ENCODE results near the gene PVALEF. TPM values are rescaled to one million over a fixed set of nuclear protein-coding genes. Genes with fewer than 3 reads are reported as not detected.
"Not testable (repeated sequence)": the region's sequence is repeated elsewhere in the genome, so short reads cannot be mapped to it uniquely, and the experiment has no call there.

The PVALEF gene
- total RNA-seq, 1 donor from 2014 or later, result not detected

GRCh38 chr17:81221842-81222619 is 56.7 kb downstream of the PVALEF start:
- intact Hi-C loops (cut with micrococcal nuclease), result loop anchor here (10.0 kb wide), 1 partner anchor 187 kb away; the partner anchor contains the start of gene BAIAP2
- peaks cover 13% of the 10 kb centered on the region for H3K4me1 Mint-ChIP-seq (ENCODE audit: low read depth)

DNA sequence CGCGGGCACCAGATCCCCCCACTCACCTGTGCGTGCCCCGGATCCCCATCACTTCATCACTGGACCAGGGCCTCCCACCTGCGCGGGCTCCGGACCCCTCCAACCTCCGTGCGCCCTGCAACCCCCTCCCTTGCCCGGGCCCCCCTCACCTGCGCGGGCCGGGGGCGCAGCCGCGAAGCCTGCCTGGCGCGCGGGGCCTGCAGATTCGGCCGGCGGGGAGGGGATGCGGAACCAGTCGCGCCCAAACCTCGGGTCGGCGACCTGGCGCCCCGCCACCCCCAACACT is 57.3 kb downstream of the PVALEF start:
- intact Hi-C loops (cut with micrococcal nuclease), result loop anchor here (10.0 kb wide), 1 partner anchor 188 kb away; the partner anchor contains the start of gene BAIAP2
- no peaks in the 10 kb centered on the region for H3K9me3 Mint-ChIP-seq
- no peak overlapping the region for H3K27ac Mint-ChIP-seq
- peaks cover 1% of the 10 kb centered on the region for H3K36me3 Mint-ChIP-seq (ENCODE audit: low read depth)
- H3K4me3 Mint-ChIP-seq, result peak overlapping the region; percentile 79
- no peak for DNase-seq (ENCODE audit: low spot score)
- H3K27me3 Mint-ChIP-seq (ENCODE audit: insufficient read depth), result no peaks in the 10 kb centered on the region
- peaks cover 15% of the 10 kb centered on the region for H3K4me1 Mint-ChIP-seq (ENCODE audit: low read depth)

More at GRCh38 chr17:81221842-81222619, 56.7 kb downstream of the PVALEF start:
- no peaks in the 10 kb centered on the region for H3K9me3 Mint-ChIP-seq
- peak overlapping the region; percentile 68 for H3K4me3 Mint-ChIP-seq
- H3K27ac Mint-ChIP-seq, result no peak overlapping the region
- no peak for DNase-seq (ENCODE audit: low spot score)
- no peaks in the 10 kb centered on the region for H3K27me3 Mint-ChIP-seq (ENCODE audit: insufficient read depth)
- no peaks in the 10 kb centered on the region for H3K36me3 Mint-ChIP-seq (ENCODE audit: low read depth)

GRCh38 chr17:81222906-81223761 is 57.8 kb downstream of the PVALEF start, which contains the start of gene CEP131:
Gene CEP131 (minus strand): TSS chr17:81222965. CDS start chr17:81220056, 2,909 bp downstream.
- peak within 1 kb of the TSS; percentile 80 for H3K27ac Mint-ChIP-seq
- H3K27me3 Mint-ChIP-seq (ENCODE audit: insufficient read depth), result no peaks in the 10 kb centered on the region
- H3K9me3 Mint-ChIP-seq, result no peaks in the 10 kb centered on the region
- peak within 1 kb of the TSS; percentile 79 for H3K4me3 Mint-ChIP-seq
- H3K4me1 Mint-ChIP-seq (ENCODE audit: low read depth), result peaks cover 20% of the 10 kb centered on the region
- DNase-seq (ENCODE audit: low spot score), result peak; percentile 98
- intact Hi-C loops (cut with micrococcal nuclease), result loop anchor here (1.0 to 10.0 kb wide), 6 partner anchors 16 to 808 kb away; partner anchors contain the start of genes BAIAP2, ENDOV, NDUFAF8 and SLC38A10
- peaks cover 5% of the 10 kb centered on the region for H3K36me3 Mint-ChIP-seq (ENCODE audit: low read depth)

DNA sequence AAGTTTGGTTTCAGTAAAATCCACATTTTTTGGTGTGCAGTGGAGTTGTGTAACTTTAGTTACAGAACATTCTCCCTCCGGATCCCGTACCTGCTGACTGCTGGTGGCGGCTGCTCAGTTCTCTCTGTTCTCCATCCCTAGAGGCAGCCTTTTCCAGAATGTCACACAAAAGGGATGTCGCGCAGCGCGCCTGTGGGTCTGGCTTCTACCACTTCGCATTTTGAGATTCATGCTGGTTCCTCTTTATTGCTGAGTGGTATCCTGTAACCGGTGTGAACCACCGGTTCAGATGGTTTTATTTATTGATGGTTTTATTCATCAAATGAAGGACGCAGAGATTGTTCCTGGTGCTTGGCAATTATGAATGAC is 58.4 kb downstream of the PVALEF start:
- intact Hi-C loops (cut with micrococcal nuclease), result loop anchor here (1.0 to 10.0 kb wide), 6 partner anchors 16 to 808 kb away; partner anchors contain the start of genes BAIAP2, ENDOV, NDUFAF8 and SLC38A10
- H3K4me1 Mint-ChIP-seq (ENCODE audit: low read depth), result peaks cover 21% of the 10 kb centered on the region
- no peaks in the 10 kb centered on the region for H3K9me3 Mint-ChIP-seq
- H3K27ac Mint-ChIP-seq, result peak overlapping the region; percentile 80
- H3K36me3 Mint-ChIP-seq (ENCODE audit: low read depth), result peaks cover 9% of the 10 kb centered on the region
- peak overlapping the region; percentile 73 for H3K4me3 Mint-ChIP-seq
- no peaks in the 10 kb centered on the region for H3K27me3 Mint-ChIP-seq (ENCODE audit: insufficient read depth)
- no peak for DNase-seq (ENCODE audit: low spot score)

DNA sequence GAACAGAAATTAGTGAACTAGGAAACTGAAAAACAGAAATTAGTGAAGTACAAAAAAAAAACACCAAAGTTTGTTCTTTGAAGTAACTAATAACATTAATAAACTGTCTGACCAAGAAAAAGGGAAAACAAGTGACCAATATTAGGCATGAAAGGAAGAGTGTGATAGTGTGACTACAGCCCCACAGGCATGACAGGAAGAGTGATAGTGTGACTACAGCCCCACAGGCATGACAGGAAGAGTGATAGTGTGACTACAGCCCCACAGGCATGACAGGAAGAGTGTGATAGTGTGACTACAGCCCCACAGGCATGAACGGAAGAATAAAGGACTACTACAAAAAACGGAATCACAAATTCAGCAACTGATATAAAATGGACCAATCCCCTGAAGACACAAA is 62.3 kb downstream of the PVALEF start:
- H3K36me3 Mint-ChIP-seq (ENCODE audit: low read depth), result peaks cover 19% of the 10 kb centered on the region
- peaks cover 15% of the 10 kb centered on the region for H3K4me1 Mint-ChIP-seq (ENCODE audit: low read depth)
- H3K9me3 Mint-ChIP-seq; H3K27me3 Mint-ChIP-seq (ENCODE audit: insufficient read depth); H3K4me3 Mint-ChIP-seq; H3K27ac Mint-ChIP-seq; DNase-seq (ENCODE audit: low spot score): not testable (repeated sequence)
- intact Hi-C loops (cut with micrococcal nuclease), result loop anchor here (10.0 kb wide), 1 partner anchor 193 kb away; the partner anchor contains the start of gene BAIAP2

DNA sequence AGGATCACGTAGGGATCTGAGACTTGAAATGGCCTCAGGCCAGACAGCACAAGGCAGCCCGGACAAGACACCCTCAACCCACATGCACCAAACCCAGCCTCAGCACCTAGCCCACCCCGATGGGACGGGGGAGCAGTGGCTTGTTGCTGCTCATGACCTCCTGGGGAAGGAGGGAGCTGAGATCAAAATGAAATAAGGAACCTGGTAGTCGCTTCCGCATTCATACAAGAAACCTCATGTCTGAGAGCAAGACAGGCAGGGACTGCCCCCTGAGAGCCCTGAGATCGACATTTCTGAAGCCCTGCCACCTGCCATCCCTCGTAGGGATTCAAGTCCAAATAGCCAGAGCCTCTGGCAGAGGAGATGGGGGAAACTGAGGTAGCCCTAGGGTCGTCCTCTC is 63.1 kb downstream of the PVALEF start:
- Mint-ChIP-seq H3K9me3 (no peaks in the 10 kb centered on the region), H3K4me1 (ENCODE audit: low read depth) (peaks cover 14% of the 10 kb centered on the region), H3K4me3 (no peak overlapping the region), H3K27me3 (ENCODE audit: insufficient read depth) (no peaks in the 10 kb centered on the region), H3K27ac (no peak overlapping the region), H3K36me3 (ENCODE audit: low read depth) (peaks cover 19% of the 10 kb centered on the region)
- intact Hi-C loops (cut with micrococcal nuclease), result loop anchor here (10.0 kb wide), 1 partner anchor 194 kb away; the partner anchor contains the start of gene BAIAP2
- DNase-seq (ENCODE audit: low spot score), result no peak

- Mint-ChIP-seq H3K4me1 (ENCODE audit: low read depth) (peaks cover 8% of the 10 kb centered on the region), H3K9me3 (no peaks in the 10 kb centered on the region), H3K27ac (no peak overlapping the region), H3K36me3 (ENCODE audit: low read depth) (peaks cover 19% of the 10 kb centered on the region), H3K4me3 (no peak overlapping the region), H3K27me3 (ENCODE audit: insufficient read depth) (no peaks in the 10 kb centered on the region)
- intact Hi-C loops (cut with micrococcal nuclease), result loop anchor here (10.0 kb wide), 1 partner anchor 194 kb away; the partner anchor contains the start of gene BAIAP2
- no peak for DNase-seq (ENCODE audit: low spot score)
These were observed 63.7 kb downstream of the PVALEF start for GRCh38 chr17:81228834-81229665.

DNA sequence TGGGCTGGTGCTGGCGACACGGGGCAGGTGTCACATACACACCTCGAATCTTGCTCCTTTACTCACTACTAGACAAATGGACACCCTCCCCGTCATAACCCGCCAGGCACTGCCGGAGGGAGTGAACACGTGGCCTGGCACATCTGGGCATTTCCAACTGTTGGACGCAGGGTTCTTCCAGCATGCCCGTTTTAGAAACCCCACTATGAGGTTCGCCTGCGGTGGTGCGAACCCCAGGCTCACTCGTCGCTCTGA is 64.3 kb downstream of the PVALEF start:
- intact Hi-C loops (cut with micrococcal nuclease), result loop anchor here (10.0 kb wide), 1 partner anchor 195 kb away; the partner anchor contains the start of gene BAIAP2
- peak overlapping the region; percentile 1 for H3K27ac Mint-ChIP-seq

GRCh38 chr17:81230043-81230820 is 64.9 kb downstream of the PVALEF start:
- Mint-ChIP-seq H3K9me3 (no peaks in the 10 kb centered on the region), H3K27ac (no peak overlapping the region), H3K4me3 (no peak overlapping the region), H3K27me3 (ENCODE audit: insufficient read depth) (no peaks in the 10 kb centered on the region), H3K36me3 (ENCODE audit: low read depth) (peaks cover 23% of the 10 kb centered on the region), H3K4me1 (ENCODE audit: low read depth) (peaks cover 8% of the 10 kb centered on the region)
- intact Hi-C loops (cut with micrococcal nuclease), result no loop called here
- DNase-seq (ENCODE audit: low spot score), result no peak

More for the DNA sequence above, 64.3 kb downstream of the PVALEF start:
- Mint-ChIP-seq H3K9me3 (no peaks in the 10 kb centered on the region), H3K4me3 (no peak overlapping the region), H3K4me1 (ENCODE audit: low read depth) (peaks cover 8% of the 10 kb centered on the region), H3K27me3 (ENCODE audit: insufficient read depth) (no peaks in the 10 kb centered on the region), H3K36me3 (ENCODE audit: low read depth) (peaks cover 19% of the 10 kb centered on the region)
- DNase-seq (ENCODE audit: low spot score), result no peak

- Mint-ChIP-seq H3K4me3 (no peak overlapping the region), H3K36me3 (ENCODE audit: low read depth) (peaks cover 23% of the 10 kb centered on the region), H3K27ac (no peak overlapping the region), H3K9me3 (no peaks in the 10 kb centered on the region), H3K27me3 (ENCODE audit: insufficient read depth) (no peaks in the 10 kb centered on the region), H3K4me1 (ENCODE audit: low read depth) (peaks cover 8% of the 10 kb centered on the region)
- intact Hi-C loops (cut with micrococcal nuclease), result no loop called here
- no peak for DNase-seq (ENCODE audit: low spot score)
These were observed 65.9 kb downstream of the PVALEF start for GRCh38 chr17:81231121-81231645.

GRCh38 chr17:81231766-81232581 is 66.7 kb downstream of the PVALEF start:
- Mint-ChIP-seq H3K36me3 (ENCODE audit: low read depth) (peaks cover 23% of the 10 kb centered on the region), H3K4me3 (no peak overlapping the region), H3K9me3 (no peaks in the 10 kb centered on the region), H3K27me3 (ENCODE audit: insufficient read depth) (no peaks in the 10 kb centered on the region), H3K27ac (no peak overlapping the region), H3K4me1 (ENCODE audit: low read depth) (peaks cover 9% of the 10 kb centered on the region)
- no peak for DNase-seq (ENCODE audit: low spot score)
- intact Hi-C loops (cut with micrococcal nuclease), result no loop called here

Data from activated T-helper 1 cell treated with anti-CD3 and anti-CD28 coated beads, Interleukin-12 subunit alpha, Interleukin-12 subunit beta, Interleukin-2, Interleukin-4 antibody, amounts not matched to agents 30 ng/mL and 10 ng/mL and 1 ng/mL, durations not matched to agents 14 hours and 24 hours and 36 hours (primary cell).